NCI-H1436 treated with DMSO at 0.1 percent for 48 hours (cell line): ENCODE measurements around the gene ADGRL3.
"Not testable (repeated sequence)": the region's sequence is repeated elsewhere in the genome, so short reads cannot be mapped to it uniquely, and the experiment has no call there.

ENCODE experiments used
- DNase-seq: peaks from one replicate; lab custom pipeline; 2025; lab: John Stamatoyannopoulos, UW

Gene ADGRL3

GRCh38 chr4:61817071-61817470 lies 616.9 kb downstream of the ADGRL3 start:
- no peak for DNase-seq

- DNase-seq, result no peak
Observed at GRCh38 chr4:61820136-61820535, 620.0 kb downstream of the ADGRL3 start.

DNA sequence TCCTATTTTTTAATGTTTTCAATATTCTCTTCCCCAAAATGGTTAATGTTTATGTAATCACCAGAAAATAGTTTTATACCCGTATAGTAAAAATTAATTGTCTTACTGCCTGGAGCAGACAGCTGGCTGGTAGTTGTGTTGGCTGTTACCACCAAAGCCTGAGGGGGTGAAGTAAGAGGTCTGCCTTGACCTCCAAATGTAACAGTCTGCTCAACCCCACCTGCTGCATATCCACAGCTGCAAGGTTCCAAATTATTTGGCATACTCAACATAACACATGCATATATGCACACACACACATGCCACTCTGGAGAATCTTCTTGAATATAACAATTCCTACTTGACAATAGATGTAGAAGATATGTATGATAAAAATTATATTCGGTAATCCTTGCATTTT lies 624.3 kb downstream of the ADGRL3 start:
- DNase-seq, result no peak

GRCh38 chr4:61827907-61828391 lies 627.8 kb downstream of the ADGRL3 start:
- DNase-seq, result no peak

DNA sequence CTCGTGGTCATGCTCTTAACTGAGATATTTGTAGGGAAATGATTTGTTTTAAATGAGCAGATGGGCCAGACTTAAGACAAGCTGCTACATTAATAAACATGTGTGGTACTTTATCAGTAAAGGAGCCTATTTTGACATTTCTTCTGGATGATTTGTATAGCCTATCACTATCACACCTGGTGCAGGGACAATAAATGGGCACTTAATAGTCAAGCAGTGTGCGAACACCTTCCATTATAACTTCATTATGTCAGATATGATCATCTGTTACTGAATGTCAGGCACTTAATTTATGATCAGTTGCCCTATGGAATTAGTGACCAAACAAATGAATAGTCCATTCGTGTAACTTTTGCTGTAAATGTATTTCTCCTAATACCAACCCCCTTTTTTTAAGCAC lies 628.8 kb downstream of the ADGRL3 start:
- no peak for DNase-seq

- no peak for DNase-seq
Observed at GRCh38 chr4:61831987-61832386, 631.9 kb downstream of the ADGRL3 start.

GRCh38 chr4:61837395-61837794 lies 637.3 kb downstream of the ADGRL3 start:
- no peak for DNase-seq

GRCh38 chr4:61838072-61838471 lies 637.9 kb downstream of the ADGRL3 start:
- DNase-seq, result no peak

GRCh38 chr4:61841714-61842113 lies 641.6 kb downstream of the ADGRL3 start:
- DNase-seq, result no peak

GRCh38 chr4:61851126-61851525 lies 651.0 kb downstream of the ADGRL3 start:
- DNase-seq, result no peak

- DNase-seq, result not testable (repeated sequence)
Observed at GRCh38 chr4:61852105-61852504, 652.0 kb downstream of the ADGRL3 start.

GRCh38 chr4:61853041-61853440 lies 652.9 kb downstream of the ADGRL3 start:
- no peak for DNase-seq

GRCh38 chr4:61860376-61860775 lies 660.2 kb downstream of the ADGRL3 start:
- no peak for DNase-seq

- DNase-seq, result no peak
Observed at GRCh38 chr4:61864286-61864685, 664.2 kb downstream of the ADGRL3 start.

GRCh38 chr4:61866378-61867030 lies 666.4 kb downstream of the ADGRL3 start:
- DNase-seq, result no peak

GRCh38 chr4:61872983-61873382 lies 672.9 kb downstream of the ADGRL3 start:
- DNase-seq, result no peak

GRCh38 chr4:61877266-61877665 lies 677.1 kb downstream of the ADGRL3 start:
- DNase-seq, result no peak

DNA sequence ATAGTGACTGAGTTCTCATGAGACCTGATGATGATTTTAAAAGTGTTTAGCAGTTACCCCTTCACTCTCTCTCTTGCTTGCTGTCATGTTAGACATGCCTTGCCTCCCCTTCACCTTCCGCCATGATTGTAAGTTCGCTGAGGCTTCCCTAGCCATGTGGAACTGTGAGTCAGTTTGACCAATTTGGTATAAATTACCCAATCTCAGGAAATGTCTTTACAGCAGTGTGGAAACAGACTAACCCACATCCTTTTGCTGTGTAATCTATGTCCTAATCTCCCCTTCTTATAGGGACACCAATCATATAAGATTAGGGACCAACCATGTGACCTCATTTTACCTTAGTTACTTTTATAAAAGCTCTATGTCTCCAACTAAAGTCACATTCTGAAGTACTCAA lies 677.8 kb downstream of the ADGRL3 start:
- DNase-seq, result no peak

- no peak for DNase-seq
Observed at GRCh38 chr4:61882381-61882780, 682.3 kb downstream of the ADGRL3 start.

DNA sequence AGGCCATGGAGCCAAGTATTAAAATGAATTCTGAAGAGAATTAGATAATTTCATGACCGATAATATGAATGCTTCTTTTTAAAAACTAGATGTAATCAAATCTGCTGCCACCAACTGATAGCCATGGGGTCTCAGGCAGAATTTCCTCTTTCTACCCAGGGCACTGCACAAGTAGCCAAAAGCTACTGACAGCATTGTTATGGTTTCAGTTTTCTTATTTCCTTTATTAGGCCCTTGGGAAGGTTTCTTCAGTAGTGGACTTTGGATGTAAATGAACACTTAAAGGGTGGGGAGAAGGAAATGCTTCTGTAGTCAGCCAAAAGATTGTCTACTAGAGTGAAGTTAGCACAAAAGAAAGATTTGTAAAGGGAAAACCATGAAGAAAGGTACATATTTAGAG lies 686.0 kb downstream of the ADGRL3 start:
- no peak for DNase-seq

- DNase-seq, result no peak
Observed at GRCh38 chr4:61889117-61889516, 689.0 kb downstream of the ADGRL3 start.

- DNase-seq, result no peak
Observed at GRCh38 chr4:61890321-61890720, 690.2 kb downstream of the ADGRL3 start.

DNA sequence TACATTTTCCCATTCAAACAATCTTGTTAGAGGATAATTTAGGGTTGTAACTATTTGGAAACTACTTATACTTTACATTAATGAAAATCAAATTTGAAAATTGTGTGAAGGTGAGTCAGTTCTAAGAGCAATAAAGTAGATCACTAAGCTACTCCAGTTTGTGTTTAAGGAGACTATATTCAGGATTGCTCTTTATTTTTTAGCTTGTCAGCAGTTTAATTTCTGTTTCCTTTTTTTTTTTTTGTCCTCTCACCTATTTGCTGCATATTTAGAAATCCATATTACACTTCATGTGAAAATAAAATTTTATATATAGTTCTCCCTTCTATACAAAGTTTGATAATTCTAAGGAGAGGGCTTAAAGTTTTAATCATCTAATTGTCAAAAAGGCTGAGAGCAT lies 691.8 kb downstream of the ADGRL3 start:
- DNase-seq, result no peak

GRCh38 chr4:61896634-61897033 lies 696.5 kb downstream of the ADGRL3 start:
- no peak for DNase-seq
